ENCODE results near the gene PPP2R5C. TPM values are rescaled to one million over a fixed set of nuclear protein-coding genes. Genes with fewer than 3 reads are reported as not detected.

The PPP2R5C gene
- total RNA-seq, 1 experiment from 2014 or later: 89.9 TPM

- no peak for DNase-seq (ENCODE audit: low spot score)
- ChIA-PET CTCF (interaction anchor here (1.1 to 3.9 kb wide), 2 partner anchors 8 to 56 kb away, joined by 4 to 21 read pairs; no protein-coding TSS in a partner anchor), POLR2A (no interaction called here)
- TF ChIP-seq SP1 (CRISPR knock-in tag; conservative IDR thresholded peaks at IDR 0.05) (no peak), TEAD1 (CRISPR knock-in tag; IDR thresholded peaks at IDR 0.05) (no peak), TCF7 (CRISPR knock-in tag; IDR thresholded peaks at IDR 0.05; ENCODE audit: low read depth) (no peak)
- Mint-ChIP-seq H3K4me1 (peaks cover 19% of the 10 kb centered on the region), H3K27me3 (ENCODE audit: low read depth) (peaks cover 5% of the 10 kb centered on the region; the same call in 1 of the 2 replicates), H3K27ac (no peak overlapping the region), H3K9me3 (peaks cover 9% of the 10 kb centered on the region), H3K4me3 (no peak overlapping the region), H3K36me3 (no peaks in the 10 kb centered on the region)
- no peak for ATAC-seq
Observed at GRCh38 chr14:101715210-101716076, 46.1 kb upstream of the PPP2R5C start.

- POLR2A ChIA-PET: no interaction called here
- Mint-ChIP-seq H3K4me3 (no peak overlapping the region), H3K36me3 (no peaks in the 10 kb centered on the region), H3K4me1 (peaks cover 17% of the 10 kb centered on the region), H3K9me3 (peaks cover 9% of the 10 kb centered on the region), H3K27ac (0 out of 2 replicates have a peak overlapping the region, but pooled peaks have one; percentile 66), H3K27me3 (ENCODE audit: low read depth) (peaks cover 5% of the 10 kb centered on the region; the same call in 1 of the 2 replicates)
- CTCF ChIA-PET: interaction anchor here (0.6 to 3.9 kb wide), 3 partner anchors 9 to 380 kb away, joined by 3 to 21 read pairs (median 4); no protein-coding TSS in a partner anchor
- no peak for DNase-seq (ENCODE audit: low spot score)
- TF ChIP-seq GTF2I (CRISPR knock-in tag; conservative IDR thresholded peaks at IDR 0.05): 0 out of 2 replicates have a peak, but pooled peaks have one; percentile 56
- TF ChIP-seq MLX (CRISPR knock-in tag; IDR thresholded peaks at IDR 0.05): no peak
- ATAC-seq: peak; percentile 11; the same call in 1 of the 2 replicates
Observed at GRCh38 chr14:101716077-101716950, 45.2 kb upstream of the PPP2R5C start.

- POLR2A ChIA-PET: no interaction called here
- TF ChIP-seq USF1 (CRISPR knock-in tag; IDR thresholded peaks at IDR 0.05) (no peak), ZNF512 (CRISPR knock-in tag; IDR thresholded peaks at IDR 0.05; ENCODE audit: borderline replicate concordance) (no peak), CREM (CRISPR knock-in tag; IDR thresholded peaks at IDR 0.05) (no peak), AFF4 (CRISPR knock-in tag; IDR thresholded peaks at IDR 0.05; ENCODE audit: borderline replicate concordance) (no peak), SOX15 (CRISPR knock-in tag; IDR thresholded peaks at IDR 0.05) (no peak), TEAD1 (CRISPR knock-in tag; IDR thresholded peaks at IDR 0.05) (no peak), NR1H2 (CRISPR knock-in tag; IDR thresholded peaks at IDR 0.05) (no peak), HMGA2 (CRISPR knock-in tag; IDR thresholded peaks at IDR 0.05) (no peak), GRHL2 (CRISPR knock-in tag; IDR thresholded peaks at IDR 0.05; ENCODE audit: insufficient replicate concordance, severe bottlenecking) (no peak), RORB (CRISPR knock-in tag; IDR thresholded peaks at IDR 0.05) (no peak), CREB1 (CRISPR knock-in tag; IDR thresholded peaks at IDR 0.05) (no peak), GABPB1 (CRISPR knock-in tag; IDR thresholded peaks at IDR 0.05) (no peak), TEAD4 (CRISPR knock-in tag; IDR thresholded peaks at IDR 0.05) (no peak), ZMAT4 (CRISPR knock-in tag; IDR thresholded peaks at IDR 0.05) (no peak), EMX1 (CRISPR knock-in tag; IDR thresholded peaks at IDR 0.05) (no peak)
- peaks cover 5% of the 10 kb centered on the region; the same call in 1 of the 2 replicates for H3K27me3 Mint-ChIP-seq (ENCODE audit: low read depth)
- ATAC-seq (peak; percentile 16), DNase-seq (ENCODE audit: low spot score) (no peak)
- H3K36me3 Mint-ChIP-seq: no peaks in the 10 kb centered on the region
- peaks cover 22% of the 10 kb centered on the region for H3K4me1 Mint-ChIP-seq
- H3K4me3 Mint-ChIP-seq: no peak overlapping the region
- CTCF ChIA-PET: interaction anchor here (0.6 to 3.9 kb wide), 4 partner anchors 9 to 379 kb away, joined by 3 to 21 read pairs (median 4); no protein-coding TSS in a partner anchor
- H3K27ac Mint-ChIP-seq: 0 out of 2 replicates have a peak overlapping the region, but pooled peaks have one; percentile 66
- H3K9me3 Mint-ChIP-seq: peaks cover 9% of the 10 kb centered on the region
Observed at GRCh38 chr14:101716956-101717662, 44.4 kb upstream of the PPP2R5C start.

Measured in WTC11 (cell line).